H9 (cell line): ENCODE results near the gene LYZL4. TPM values are rescaled to one million over a fixed set of nuclear protein-coding genes. Genes with fewer than 3 reads are reported as not detected.

Experiments
- DNase-seq: peaks from one replicate; pipeline ENCODE4 v3.0.0-alpha.2; 2017
- H2AFZ ChIP-seq: one replicate; pipeline ENCODE4 v1.6.1; 2013; ENCODE audit warnings: mild to moderate bottlenecking, low read length, control low read depth, moderate library complexity
- H2AK5ac ChIP-seq: 2 replicates; pipeline ENCODE4 v1.6.1; 2013; ENCODE audit warnings: low read length, control low read depth, mixed read lengths; ENCODE audit not compliant: insufficient read length
- H2BK120ac ChIP-seq: one replicate; pipeline ENCODE4 v1.6.1; 2013; ENCODE audit warnings: low read depth, mild to moderate bottlenecking, low read length, control low read depth, inconsistent platforms; ENCODE audit not compliant: poor library complexity, severe bottlenecking
- H2BK12ac ChIP-seq: 2 replicates; pipeline ENCODE4 v1.6.1; 2013; ENCODE audit warnings: low read length, control low read depth, mixed read lengths, low read depth; ENCODE audit not compliant: insufficient read length
- H2BK15ac ChIP-seq: 2 replicates; pipeline ENCODE4 v1.6.1; 2013; ENCODE audit warnings: low read depth, low read length, control low read depth
- H2BK20ac ChIP-seq: one replicate; pipeline ENCODE4 v1.6.1; 2013; ENCODE audit warnings: low read depth, mild to moderate bottlenecking, low read length, control low read depth, inconsistent platforms; ENCODE audit not compliant: poor library complexity, severe bottlenecking
- H2BK5ac ChIP-seq: 2 replicates; pipeline ENCODE4 v1.6.1; 2013; ENCODE audit warnings: low read length, control low read depth, mixed read lengths; ENCODE audit not compliant: insufficient read length
- H3K14ac ChIP-seq: 2 replicates; pipeline ENCODE4 v1.6.1; 2013; ENCODE audit warnings: low read length, control low read depth; ENCODE audit not compliant: insufficient read depth
- H3K18ac ChIP-seq: 2 replicates; pipeline ENCODE4 v1.6.1; 2013; ENCODE audit warnings: low read depth, mild to moderate bottlenecking, mixed read lengths, low read length, control low read depth; ENCODE audit not compliant: insufficient read length
- H3K23ac ChIP-seq: 2 replicates; pipeline ENCODE4 v1.6.1; 2013; ENCODE audit warnings: low read length, control low read depth, mixed read lengths, low read depth; ENCODE audit not compliant: insufficient read length
- H3K23me2 ChIP-seq: 2 replicates; pipeline ENCODE4 v1.6.1; 2013; ENCODE audit warnings: low read depth, mild to moderate bottlenecking, mixed read lengths, low read length, control low read depth; ENCODE audit not compliant: insufficient read length, poor library complexity, severe bottlenecking
- H3K27ac ChIP-seq: 2 replicates; pipeline ENCODE4 v1.5.1; 2013; ENCODE audit warnings: low read length, control low read depth, mixed read lengths, low read depth; ENCODE audit not compliant: insufficient read length
- H3K27me3 ChIP-seq: 2 replicates; pipeline ENCODE4 v1.6.1; 2013; ENCODE audit warnings: low read length, control low read depth, inconsistent platforms; ENCODE audit not compliant: insufficient read depth
- H3K4ac ChIP-seq: 2 replicates; pipeline ENCODE4 v1.6.1; 2013; ENCODE audit warnings: low read depth, mild to moderate bottlenecking, control low read depth, inconsistent platforms, low read length, moderate library complexity
- H3K4me1 ChIP-seq: 2 replicates; pipeline ENCODE4 v1.6.1; 2013; ENCODE audit warnings: low read length, control low read depth, inconsistent platforms; ENCODE audit not compliant: insufficient read depth
- H3K4me2 ChIP-seq: 2 replicates; pipeline ENCODE4 v1.6.1; 2013; ENCODE audit warnings: low read length, control low read depth, mixed read lengths; ENCODE audit not compliant: insufficient read length, insufficient read depth
- H3K56ac ChIP-seq: 2 replicates; pipeline ENCODE4 v1.6.1; 2013; ENCODE audit warnings: low read depth, mild to moderate bottlenecking, mixed read lengths, low read length, control low read depth; ENCODE audit not compliant: insufficient read length
- H3K79me1 ChIP-seq: 2 replicates; pipeline ENCODE4 v1.6.1; 2013; ENCODE audit warnings: low read depth, mild to moderate bottlenecking, moderate library complexity, low read length, control low read depth, inconsistent platforms; ENCODE audit not compliant: insufficient read depth, poor library complexity, severe bottlenecking
- H3K79me2 ChIP-seq: 2 replicates; pipeline ENCODE4 v1.6.1; 2013; ENCODE audit warnings: low read length, control low read depth, inconsistent platforms; ENCODE audit not compliant: insufficient read depth
- H3K9ac ChIP-seq: 2 replicates; pipeline ENCODE4 v1.6.1; 2013; ENCODE audit warnings: low read length, control low read depth, mixed read lengths; ENCODE audit not compliant: insufficient read length; ENCODE audit errors: extremely low read depth
- H3K9me3 ChIP-seq: one replicate; pipeline ENCODE4 v1.6.1; 2013; ENCODE audit warnings: low read depth, low read length, inconsistent platforms; ENCODE audit not compliant: control insufficient read depth
- H3T11ph ChIP-seq: one replicate; pipeline ENCODE4 v1.6.1; 2013; ENCODE audit warnings: mild to moderate bottlenecking, low read length, control low read depth, inconsistent platforms
- H4K20me1 ChIP-seq: one replicate; pipeline ENCODE4 v1.6.1; 2013; ENCODE audit not compliant: control insufficient read depth, insufficient read length, insufficient read depth
- H4K5ac ChIP-seq: 2 replicates; pipeline ENCODE4 v1.6.1; 2013; ENCODE audit warnings: low read depth, mild to moderate bottlenecking, mixed read lengths, low read length, control low read depth; ENCODE audit not compliant: insufficient read length
- H4K8ac ChIP-seq: replicated peaks from 2 replicates; pipeline ENCODE4 v1.6.1; 2013; ENCODE audit warnings: low read length, control low read depth, mixed read lengths, low read depth; ENCODE audit not compliant: insufficient read length
- H4K91ac ChIP-seq: 2 replicates; pipeline ENCODE4 v1.6.1; 2013; ENCODE audit warnings: low read depth, mild to moderate bottlenecking, moderate library complexity, mixed read lengths, low read length, control low read depth; ENCODE audit not compliant: insufficient read length
- H3K27ac Mint-ChIP-seq, 3 experiments: 2 replicates in 2 of 3; 3 replicates in 1 of 3; pipeline ENCODE4 v1.8.0; 2020 to 2021; ENCODE audit warnings: mixed read lengths in 3 of 3, mild to moderate bottlenecking in 1 of 3, moderate library complexity in 1 of 3
- H3K27me3 Mint-ChIP-seq: 2 replicates; pipeline ENCODE4 v1.8.0; 2021; ENCODE audit warnings: low read depth, mild to moderate bottlenecking, moderate library complexity, mixed read lengths
- H3K36me3 Mint-ChIP-seq, 3 experiments: 2 replicates in 2 of 3; 3 replicates in 1 of 3; pipeline ENCODE4 v1.8.0; 2020 to 2021; ENCODE audit warnings: low read depth in 3 of 3, mixed read lengths in 3 of 3; ENCODE audit not compliant: insufficient read depth in 1 of 3
- H3K4me1 Mint-ChIP-seq, 2 experiments: 2 replicates each; pipeline ENCODE4 v1.8.0; 2020; ENCODE audit warnings: mixed read lengths in 2 of 2
- H3K4me3 Mint-ChIP-seq, 2 experiments: 2 replicates in 1 of 2; 3 replicates in 1 of 2; pipeline ENCODE4 v1.8.0; 2020 to 2021; ENCODE audit warnings: mild to moderate bottlenecking in 2 of 2, mixed read lengths in 2 of 2, moderate library complexity in 1 of 2
- H3K9me3 Mint-ChIP-seq, 2 experiments: 2 replicates in 1 of 2; 3 replicates in 1 of 2; pipeline ENCODE4 v1.8.0; 2020; ENCODE audit warnings: mild to moderate bottlenecking in 2 of 2, mixed read lengths in 2 of 2, moderate library complexity in 1 of 2
- CTCF ChIP-seq: fragments of 200-600 bp; sonication (generic); conservative IDR thresholded peaks from 3 replicates; pipeline ENCODE4 v1.8.0; 2021; ENCODE audit warnings: antibody characterized with exemption, mild to moderate bottlenecking
- WGBS: extraction: QIAGEN DNeasy Blood & Tissue Kit; methylation state at CpG from one replicate; pipeline ENCODE4 v1.1.7; 2013; ENCODE audit warnings: missing lambda C conversion rate, low lambda C conversion rate, mixed read lengths; ENCODE audit not compliant: insufficient read length; ENCODE audit errors: extremely low coverage; 5-methylcytosine and 5-hydroxymethylcytosine counted together
- total RNA-seq: library from RNA; stranded (reverse); gene quantifications from 2 replicates; pipeline ENCODE4 v1.2.1, GENCODE V29; 2021

Gene LYZL4
- total RNA-seq, 1 experiment from 2014 or later = not detected

GRCh38 chr3:42376344-42376798, 34.0 kb downstream of the LYZL4 start:
- no peak overlapping the region for H3K27ac Mint-ChIP-seq
- H3K23me2 ChIP-seq = no peaks in the 10 kb centered on the region
- no peak overlapping the region for H2BK12ac ChIP-seq
- H2BK15ac ChIP-seq = no peak overlapping the region
- H3K36me3 Mint-ChIP-seq = no peaks in the 10 kb centered on the region
- H4K91ac ChIP-seq = no peak overlapping the region
- no peaks in the 10 kb centered on the region for H3K79me1 ChIP-seq
- no peak for DNase-seq
- peaks cover 4 to 16% of the 10 kb centered on the region in 2 experiments for H3K4me1 Mint-ChIP-seq
- H4K20me1 ChIP-seq = no peaks in the 10 kb centered on the region
- no peaks in the 10 kb centered on the region; a peak in 1 of 5 replicates for H3K9me3 Mint-ChIP-seq
- no peak overlapping the region for H3K18ac ChIP-seq
- no peak overlapping the region for H4K8ac ChIP-seq
- H3K9me3 ChIP-seq = no peaks in the 10 kb centered on the region
- H3K4ac ChIP-seq = no peak overlapping the region
- H3T11ph ChIP-seq = no peak overlapping the region
- no peak overlapping the region for H3K27ac ChIP-seq
- no CpG with 5 or more reads among the region's 4 CpGs for WGBS
- no peak overlapping the region for H2AK5ac ChIP-seq
- no peak overlapping the region for H3K4me3 Mint-ChIP-seq
- no peaks in the 10 kb centered on the region for H3K4me1 ChIP-seq
- no peaks in the 10 kb centered on the region for H3K27me3 ChIP-seq
- no peak overlapping the region for H3K14ac ChIP-seq
- no peak overlapping the region for H3K23ac ChIP-seq
- no peak for TF ChIP-seq CTCF
- H2AFZ ChIP-seq = no peak overlapping the region
- H2BK120ac ChIP-seq = no peak overlapping the region
- H3K27me3 Mint-ChIP-seq = peaks cover 3% of the 10 kb centered on the region
- no peak overlapping the region for H4K5ac ChIP-seq
- H3K4me2 ChIP-seq = no peak overlapping the region
- no peaks in the 10 kb centered on the region for H3K79me2 ChIP-seq
- H2BK20ac ChIP-seq = no peak overlapping the region
- no peak overlapping the region for H3K9ac ChIP-seq
- no peak overlapping the region for H3K56ac ChIP-seq
- H2BK5ac ChIP-seq = no peak overlapping the region
